Testis (tissue), 2 donors: ENCODE results near the gene CDK6.

Source experiments
- CTCF ChIP-seq, 3 experiments: fragments of 450-650 bp in 2 of 3; fragments of 200-600 bp in 1 of 3; sonication (generic) in 1 of 3; IDR thresholded peaks; one replicate each; pipeline ENCODE4 v1.5.1; 2016 to 2019; ENCODE audit warnings: antibody characterized with exemption in 3 of 3, mild to moderate bottlenecking in 2 of 3, moderate library complexity in 1 of 3
- POLR2A ChIP-seq: fragments of 450-650 bp; IDR thresholded peaks from one replicate; pipeline ENCODE4 v1.6.1; 2017; ENCODE audit warnings: antibody characterized with exemption, mild to moderate bottlenecking, moderate library complexity

GRCh38 chr7:92723205-92723604 is 113.2 kb downstream of the CDK6 start:
- TF ChIP-seq CTCF (IDR thresholded peaks at IDR 0.05) (no peak), POLR2A (no peak)
